GM18502 (cell line): ENCODE data around the gene CDH22.

Experiments
- ATAC-seq: cut with Tn5 transposase; IDR thresholded peaks from one replicate; pipeline ENCODE4 v1.9.1; 2021; ENCODE audit warnings: mild to moderate bottlenecking; ENCODE audit not compliant: unreplicated experiment, poor library complexity

Gene CDH22

DNA sequence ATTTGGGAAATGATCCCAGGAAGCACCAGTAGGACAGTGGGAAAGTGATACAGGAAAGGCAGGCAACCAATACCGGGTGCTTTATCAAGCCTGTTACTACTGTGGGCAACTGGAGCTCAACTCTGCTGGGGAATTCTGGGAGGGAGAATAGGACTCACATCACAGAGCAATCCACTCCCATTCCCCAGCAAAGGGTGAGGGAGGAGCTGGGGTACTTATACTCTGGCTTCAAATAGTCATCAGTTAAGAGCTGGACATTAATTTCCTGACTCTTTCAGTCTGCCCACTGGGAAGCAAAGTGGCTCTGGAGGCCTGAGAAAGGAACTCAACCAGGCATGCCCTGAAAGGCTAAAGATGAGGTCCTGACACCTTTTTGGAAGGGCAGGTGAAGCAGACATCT lies 17.5 kb upstream of the CDH22 start:
- no peak for ATAC-seq

DNA sequence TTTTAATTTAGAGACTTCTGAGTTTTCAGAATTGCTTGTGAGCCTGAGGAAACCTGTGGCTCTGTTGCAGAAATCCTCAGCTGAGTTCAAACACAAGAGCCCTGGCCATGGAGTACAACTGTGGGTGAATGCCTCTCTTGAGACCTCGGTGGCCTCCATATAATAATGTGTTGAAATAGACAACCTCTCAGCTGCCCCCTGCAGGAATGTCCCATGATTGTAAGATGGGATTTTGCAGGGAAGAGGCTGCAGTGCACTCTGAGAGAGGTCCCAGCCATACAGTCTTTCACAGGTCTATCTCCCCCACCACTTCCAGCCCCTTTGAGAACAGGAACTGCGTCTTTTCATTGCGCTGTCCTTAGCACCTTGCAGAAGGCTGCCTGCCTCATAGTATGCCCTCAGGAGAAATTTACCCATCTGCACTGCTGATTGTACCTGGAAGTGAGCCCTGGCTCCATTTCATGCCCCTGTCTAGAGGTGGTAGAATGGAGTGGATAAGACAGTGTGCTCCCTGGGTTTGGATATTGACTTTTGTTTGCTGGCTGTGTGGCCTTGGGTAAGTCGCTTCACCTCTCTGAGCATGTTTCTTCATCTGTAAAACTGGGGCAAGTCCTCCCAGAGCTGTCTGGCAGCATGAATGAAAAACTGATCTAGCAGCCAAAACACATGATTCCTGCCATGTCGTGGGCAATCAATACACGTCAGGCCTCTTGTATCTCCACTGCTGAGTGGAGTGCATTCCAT lies 16.8 kb upstream of the CDH22 start:
- no peak for ATAC-seq

DNA sequence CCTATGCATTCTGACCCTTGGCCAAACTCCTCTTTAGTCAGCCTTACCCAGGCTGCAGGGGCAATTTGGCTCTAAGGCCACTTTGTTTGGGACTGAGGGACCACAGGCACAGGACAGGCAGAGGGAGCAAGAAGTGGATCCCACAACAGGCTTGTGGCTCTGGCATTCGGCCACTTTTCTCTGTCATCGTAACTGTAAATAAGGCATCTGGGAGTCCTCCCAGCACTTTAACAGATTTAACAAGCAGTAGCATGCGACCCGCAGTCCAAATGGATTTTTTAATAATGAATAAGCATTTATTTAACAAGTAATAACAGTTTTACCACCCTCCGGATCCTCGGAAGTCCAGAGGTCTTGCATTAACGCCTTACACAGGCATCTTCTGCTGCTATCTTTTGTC lies 16.1 kb upstream of the CDH22 start:
- no peak for ATAC-seq

DNA sequence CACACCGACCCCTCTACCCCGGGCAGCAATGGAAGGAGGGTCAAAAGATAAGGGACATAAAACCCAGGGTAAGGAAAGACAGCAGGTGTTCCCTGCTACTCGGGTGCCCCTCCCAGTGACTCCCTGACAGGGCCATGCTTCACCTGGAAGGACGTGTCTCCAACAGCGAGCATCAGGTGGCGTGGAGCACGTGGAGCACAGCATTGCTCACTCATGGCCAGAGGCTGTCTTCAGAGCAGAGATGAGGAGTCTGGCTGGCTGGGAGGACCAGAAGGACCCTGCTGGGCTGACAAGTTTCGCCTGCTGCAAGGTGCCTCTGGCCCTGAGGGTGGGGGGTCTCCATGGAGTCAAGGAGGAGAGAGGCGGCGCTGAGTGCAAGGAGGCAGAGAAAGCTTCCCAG lies 15.3 kb upstream of the CDH22 start:
- ATAC-seq, result no peak

DNA sequence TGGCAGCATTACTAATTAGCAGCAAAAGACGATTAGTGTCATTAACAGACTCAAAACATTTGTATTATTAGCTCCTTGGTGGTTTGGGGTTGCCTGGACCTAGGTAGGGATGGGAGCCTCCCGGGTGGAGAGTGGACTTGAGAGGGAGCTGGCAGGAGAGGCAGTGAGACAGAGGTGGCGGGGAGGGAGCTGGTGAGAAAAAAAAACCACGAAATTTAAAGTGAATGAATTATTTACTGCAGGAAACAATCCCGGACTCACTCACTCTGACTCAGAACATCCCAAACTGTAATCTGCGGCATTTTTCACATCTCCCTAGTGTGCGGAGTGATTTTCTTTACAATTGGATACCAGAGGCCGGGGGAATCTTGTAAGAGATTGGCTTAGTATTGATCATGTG lies 14.3 kb upstream of the CDH22 start:
- no peak for ATAC-seq

DNA sequence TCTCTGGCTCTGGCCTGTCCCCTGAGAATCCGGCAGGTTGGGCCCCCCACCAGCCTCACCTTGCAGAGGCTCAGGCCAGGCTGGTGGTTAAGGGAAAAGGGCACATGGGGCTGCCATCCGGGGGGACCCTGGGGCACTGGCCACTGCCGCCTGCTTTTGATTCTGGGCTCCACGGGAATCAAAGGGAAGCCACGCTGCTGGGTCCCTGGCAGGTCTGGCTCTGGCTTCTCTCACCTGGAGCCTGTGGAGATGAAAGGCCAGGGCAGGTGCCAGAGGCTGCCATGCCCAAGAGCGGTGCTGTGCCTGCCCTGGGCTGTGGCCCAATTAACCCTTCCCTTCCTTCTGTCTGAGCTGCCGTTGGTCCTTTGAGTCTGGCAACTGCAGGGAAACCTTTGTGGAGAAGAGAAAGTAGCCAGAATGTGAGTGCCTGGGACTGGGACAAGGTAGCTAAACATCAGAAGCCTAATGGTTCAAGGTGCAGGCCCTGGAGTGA lies 9.4 kb upstream of the CDH22 start:
- no peak for ATAC-seq

DNA sequence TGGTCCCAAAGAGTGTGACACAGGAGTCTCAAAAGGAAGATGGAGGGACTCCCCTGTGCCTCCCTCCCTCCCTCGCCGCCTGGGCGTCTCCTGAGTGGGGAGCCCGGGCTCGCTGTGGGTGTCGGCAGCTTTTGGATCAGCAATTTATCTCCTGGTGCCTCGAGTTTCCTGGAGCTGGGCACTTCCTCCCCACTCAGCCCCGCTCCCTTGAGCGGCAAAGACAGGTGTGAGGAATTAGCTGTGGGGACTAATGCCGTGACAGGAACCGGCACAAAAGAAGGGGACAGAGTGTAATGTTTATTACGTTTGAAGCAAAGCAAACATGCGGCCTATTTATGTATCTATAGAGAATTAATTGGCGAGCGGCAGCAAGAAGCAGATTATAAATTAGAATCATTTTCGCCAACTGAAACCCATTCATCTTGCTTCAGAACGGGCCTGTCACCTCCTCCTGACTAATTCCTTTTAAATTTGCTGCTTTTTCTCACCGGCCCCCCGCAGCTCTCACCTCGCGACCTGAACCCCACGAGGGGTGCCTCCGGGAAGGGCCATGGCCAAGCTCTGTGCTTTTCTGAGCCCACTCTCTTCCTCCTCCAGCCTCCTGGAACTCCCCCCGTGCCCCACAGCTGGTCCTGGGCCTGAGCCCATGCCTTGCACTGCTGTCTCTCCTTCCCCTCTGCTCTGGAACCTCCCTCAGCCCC lies 8.8 kb upstream of the CDH22 start:
- ATAC-seq, result no peak

DNA sequence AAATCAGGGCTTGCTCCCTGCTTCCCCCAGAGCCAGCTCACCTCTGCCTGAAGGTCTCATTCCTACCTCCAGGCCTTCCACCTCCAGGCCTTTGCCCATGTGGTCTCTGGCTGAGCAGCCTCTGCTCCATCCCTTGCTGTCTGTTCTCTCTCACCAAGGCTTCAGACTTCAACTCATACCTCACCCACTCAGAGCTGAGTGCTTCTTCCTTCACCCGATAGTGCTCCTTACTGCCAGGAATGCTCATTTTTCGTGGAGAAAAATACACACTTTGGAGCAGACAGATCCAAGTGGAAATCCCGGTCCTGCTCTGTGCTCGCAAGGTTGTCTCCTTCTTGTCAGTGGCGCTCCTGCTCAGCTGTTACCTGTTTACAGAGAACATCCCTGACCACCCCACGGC lies 7.0 kb upstream of the CDH22 start:
- ATAC-seq, result no peak

DNA sequence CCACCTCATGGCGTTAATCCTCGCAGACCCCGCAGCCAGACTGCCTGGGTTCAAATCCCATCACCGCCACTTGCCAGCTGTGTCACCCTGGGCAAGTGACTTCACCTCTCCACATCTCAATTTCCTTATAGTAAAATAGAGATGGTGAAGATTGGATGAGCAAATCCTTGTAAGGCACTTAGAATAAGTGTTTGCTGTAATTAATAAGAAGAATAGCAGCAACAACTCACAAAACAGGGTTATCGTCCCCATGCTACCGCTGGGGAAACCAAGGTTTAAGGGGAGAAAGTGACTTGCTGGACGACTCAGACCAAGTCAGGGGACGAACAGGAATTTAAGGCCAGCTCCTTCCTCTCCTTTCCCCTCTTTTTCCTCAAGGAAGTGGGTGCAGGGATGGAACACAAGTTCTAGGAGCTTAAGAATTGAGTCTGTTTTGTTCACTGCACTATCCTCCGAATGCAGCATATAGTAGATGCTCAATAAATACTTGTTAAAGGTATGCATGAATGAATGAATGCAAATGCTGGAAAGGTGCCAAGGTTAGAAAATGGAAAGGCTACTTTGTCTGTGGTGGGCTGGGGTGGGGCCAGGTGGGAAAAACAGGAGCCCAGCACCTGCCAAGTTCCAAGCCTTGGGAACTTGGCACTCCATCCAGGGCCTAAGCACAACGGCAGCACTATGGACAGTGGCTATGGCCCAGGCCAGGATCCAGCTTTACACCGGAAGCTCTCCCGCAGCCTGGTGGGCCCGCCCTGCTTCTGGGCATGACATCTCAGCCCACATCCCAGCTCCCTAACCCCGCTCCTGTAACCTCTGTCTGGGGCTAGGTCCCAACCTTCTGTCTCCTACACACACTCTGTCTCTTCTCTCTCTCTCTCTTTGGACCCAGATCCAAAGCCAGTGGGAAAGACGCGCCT lies 4.9 kb upstream of the CDH22 start:
- no peak for ATAC-seq

DNA sequence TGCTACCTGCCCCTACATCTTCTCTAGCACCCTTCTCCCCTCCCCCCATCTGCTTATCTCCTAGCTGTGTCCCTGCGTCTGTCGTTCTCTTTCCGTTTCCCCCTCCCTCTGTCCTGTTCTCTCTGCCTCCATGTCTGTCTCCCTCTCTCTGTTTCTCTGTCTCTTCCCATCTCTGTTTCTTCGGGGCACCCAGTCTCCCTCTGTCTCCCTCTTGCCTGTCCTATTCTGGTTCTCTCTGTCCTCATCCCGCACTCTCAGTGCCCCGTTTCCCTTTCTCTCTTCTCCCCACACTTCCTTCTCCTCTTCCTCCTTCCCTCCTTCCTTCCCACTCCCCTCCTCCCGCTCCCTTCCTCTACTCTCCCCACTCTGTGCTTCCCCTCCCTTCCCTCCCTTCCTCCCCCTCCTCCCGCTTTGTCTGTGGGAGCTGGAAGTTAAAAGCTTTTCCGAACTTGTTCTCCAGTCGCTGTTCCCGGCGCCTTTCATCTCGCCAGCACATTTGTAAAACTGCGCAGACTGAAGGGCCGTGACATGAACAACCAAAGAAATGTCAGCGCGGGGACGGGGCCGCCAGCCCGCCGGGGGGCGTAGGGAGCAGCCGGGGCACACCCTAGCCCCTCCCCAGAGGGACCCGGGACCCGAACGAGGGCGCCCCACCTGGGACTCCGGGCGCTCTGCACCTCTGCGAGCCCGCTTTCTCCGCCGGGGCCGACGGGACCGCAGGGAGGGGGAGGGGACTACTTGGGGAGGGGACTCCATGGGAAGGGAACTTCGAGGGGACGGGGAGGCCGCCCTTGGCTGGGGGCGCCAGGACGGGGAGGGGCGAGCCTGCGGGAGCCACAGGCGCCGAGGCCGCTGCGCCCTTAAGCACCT lies 4.0 kb upstream of the CDH22 start:
- no peak for ATAC-seq

DNA sequence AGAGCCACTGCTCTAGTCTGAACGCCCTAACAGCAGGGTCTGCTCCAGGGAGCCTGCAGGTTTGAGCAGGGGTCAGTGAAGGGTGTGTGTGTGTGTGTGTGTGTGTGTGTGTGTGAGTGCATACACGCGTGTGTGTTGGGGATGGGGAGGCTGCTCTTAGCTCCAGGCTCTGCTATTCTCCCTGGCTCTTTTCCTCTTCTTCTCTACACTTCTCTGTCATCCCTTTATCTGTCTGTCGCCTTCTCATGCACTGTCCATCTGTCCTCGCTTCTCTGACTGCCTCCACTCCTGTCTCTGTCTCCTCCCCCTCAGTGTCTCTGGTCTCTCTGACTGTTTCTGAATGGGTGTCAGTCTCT lies 3.4 kb upstream of the CDH22 start:
- ATAC-seq, result no peak

DNA sequence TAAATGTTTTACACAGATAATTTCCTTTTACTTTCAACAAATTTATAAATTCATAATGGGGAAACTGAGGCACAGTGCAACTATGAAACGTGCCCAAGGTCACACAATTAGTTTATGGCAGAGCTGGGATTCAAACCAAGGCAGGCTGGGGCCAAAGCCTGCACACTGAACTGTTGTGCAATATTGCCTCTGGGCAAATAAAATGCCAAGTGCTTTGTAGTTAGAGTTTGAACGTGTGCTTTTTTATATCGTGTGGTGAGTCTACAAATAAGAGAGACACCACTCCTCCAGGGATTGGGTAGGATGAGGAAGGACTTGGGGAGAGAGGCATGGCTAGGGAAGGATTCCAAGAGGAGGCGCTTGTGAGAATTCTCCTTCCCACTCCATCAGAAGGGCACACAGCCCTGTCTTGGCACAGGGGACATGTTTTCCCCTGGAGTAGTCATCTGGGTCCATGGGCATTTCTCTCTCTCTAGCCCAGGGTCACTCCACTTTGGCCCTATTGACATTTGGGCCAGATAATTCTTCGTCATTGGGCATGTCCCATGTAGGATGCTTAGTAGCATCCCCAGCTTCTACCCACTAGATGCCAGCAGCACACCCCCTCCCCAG lies 2.8 kb upstream of the CDH22 start:
- no peak for ATAC-seq

DNA sequence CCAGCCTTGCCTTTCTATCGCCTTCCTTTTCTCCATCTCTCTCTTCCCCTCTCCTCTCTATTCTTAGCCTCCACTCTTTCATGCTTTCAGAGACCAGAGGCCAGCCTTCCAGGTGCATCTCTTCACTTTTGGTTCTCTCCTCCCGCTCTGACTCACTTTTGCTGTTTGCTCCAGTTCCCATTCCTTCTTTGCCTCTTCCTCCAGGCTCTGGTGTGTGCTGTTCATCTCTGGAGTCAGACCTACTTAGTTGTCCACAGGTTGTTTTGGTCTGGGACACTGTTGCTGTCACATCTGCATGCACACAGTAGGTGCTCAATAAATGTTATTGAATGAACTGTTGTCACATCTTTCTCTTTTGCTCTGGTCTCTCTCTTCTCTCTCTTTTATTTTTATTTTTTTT lies 1.6 kb upstream of the CDH22 start:
- no peak for ATAC-seq

DNA sequence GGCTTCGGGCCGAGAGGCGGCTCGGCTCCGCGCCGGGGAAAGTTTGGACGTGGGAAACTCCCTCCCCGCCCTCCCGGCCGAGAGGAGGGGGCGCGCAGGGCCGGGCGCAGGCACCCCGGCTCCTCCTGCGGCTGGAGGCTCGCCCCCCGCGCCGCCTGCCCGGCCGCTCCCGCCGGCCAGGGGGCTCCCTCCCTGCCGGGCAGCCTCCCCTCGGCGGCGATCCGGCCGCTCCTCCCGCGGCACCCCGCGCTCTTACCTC lies 370 bp downstream of the CDH22 start:
- ATAC-seq, result no peak

DNA sequence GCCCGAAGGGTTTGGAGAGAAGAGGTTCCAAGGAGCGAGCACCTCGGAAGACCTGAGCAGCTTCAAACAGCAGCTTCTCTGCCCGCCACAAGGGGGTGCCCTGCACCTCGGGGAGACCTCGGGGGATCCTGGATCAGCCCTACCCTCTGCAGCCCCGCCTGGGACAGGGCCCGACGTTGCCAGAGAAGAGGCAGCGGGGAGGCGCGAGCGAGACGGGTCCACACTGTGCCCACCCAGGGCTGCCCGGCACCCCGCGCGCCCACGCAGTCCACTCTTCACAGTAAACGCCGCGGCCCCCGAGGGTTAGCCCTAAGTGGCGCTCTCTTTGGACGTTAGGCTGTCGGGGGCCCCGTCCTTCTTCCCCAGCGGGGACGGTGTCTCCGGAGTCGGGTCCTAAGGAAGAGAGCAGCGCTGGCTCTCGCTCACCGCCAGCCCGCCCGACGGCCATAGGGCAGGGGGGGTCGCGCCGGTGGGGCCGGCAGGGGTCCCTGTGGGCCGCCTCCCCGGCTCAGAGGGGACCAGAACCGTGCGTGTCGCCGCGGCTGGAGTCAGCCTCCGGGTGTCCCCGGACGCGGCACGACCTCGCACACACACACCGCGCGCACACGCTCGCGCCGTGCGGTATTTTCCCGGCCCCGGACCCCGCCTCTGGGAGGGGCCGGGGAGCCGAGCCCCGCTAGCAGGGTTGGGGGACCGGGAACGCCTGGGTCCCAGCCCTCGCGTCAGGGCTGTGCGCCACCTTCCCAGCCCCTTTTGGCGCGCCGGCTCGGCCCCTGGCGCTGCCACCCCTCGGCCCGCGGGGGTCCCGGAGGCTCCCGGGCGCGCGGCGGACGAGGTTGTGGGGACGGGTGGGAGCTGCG lies 929 bp downstream of the CDH22 start:
- no peak for ATAC-seq

DNA sequence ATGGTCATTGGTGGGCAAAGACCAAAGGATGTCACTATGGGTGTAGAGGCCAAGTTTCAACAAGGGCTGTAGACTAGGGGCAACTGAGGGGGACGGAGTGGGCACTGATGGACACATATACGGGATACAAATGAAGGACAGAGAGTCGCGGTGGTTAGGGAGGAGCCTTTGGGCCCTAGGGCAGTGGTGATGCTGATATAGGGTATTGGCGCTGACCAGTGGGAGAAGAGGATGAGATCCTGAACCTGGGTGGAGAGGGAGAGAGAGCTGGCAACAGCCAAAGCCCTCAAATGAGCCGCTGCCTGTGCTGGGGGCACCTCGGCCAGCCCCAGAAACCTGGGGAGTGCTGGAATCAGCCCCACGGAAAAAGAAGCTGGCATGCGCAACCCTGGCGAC lies 1.6 kb downstream of the CDH22 start:
- ATAC-seq, result no peak

DNA sequence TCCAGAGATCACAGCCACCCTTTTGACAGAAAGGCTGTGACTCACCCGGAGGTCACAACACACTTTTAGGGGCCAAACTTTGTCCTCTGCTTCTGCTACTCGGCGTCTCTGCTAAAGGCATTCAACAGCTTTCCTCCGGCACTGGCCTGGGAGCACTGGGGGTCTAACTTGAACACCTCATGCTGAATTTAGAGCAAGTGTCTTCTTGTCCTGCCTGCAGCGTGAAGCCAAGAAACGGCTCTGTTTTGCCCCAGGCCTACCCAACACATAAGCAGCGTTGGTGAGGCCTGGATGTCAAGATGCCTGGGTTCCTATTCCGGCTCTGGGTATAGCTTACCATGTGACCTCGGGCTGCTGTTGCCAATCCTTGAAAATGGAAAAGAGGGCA lies 2.3 kb downstream of the CDH22 start:
- no peak for ATAC-seq

DNA sequence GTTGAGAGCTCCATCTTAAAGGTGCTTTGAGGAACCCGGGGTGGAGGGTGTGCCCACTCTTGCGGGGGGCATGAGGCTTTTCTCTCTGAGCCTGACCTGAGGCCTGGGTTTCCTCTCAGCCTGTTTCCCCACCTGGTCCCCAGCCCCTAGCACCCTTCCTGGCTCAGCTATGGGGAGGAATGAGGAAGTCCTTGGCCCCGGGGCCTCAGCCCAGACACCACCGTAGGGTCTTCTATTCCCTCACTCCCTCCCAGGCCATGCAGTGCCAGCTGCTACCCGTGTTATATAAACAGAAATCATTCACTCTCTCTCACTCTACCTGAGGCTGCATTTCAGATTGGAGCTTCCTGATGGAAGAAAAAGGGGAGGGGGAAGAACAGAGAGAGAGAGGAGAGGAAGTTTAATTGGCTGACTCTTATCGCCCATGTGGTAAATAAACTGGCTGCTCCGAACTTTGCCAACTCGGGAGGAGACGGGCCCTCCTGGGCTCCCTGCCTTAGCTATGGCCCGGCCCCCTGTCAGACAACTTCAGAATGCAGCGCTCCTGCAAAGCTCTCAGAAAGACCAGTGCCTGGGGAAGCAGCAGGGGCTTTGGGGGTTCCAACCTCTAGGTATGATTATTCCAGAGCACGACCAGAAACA lies 2.8 kb downstream of the CDH22 start:
- no peak for ATAC-seq

DNA sequence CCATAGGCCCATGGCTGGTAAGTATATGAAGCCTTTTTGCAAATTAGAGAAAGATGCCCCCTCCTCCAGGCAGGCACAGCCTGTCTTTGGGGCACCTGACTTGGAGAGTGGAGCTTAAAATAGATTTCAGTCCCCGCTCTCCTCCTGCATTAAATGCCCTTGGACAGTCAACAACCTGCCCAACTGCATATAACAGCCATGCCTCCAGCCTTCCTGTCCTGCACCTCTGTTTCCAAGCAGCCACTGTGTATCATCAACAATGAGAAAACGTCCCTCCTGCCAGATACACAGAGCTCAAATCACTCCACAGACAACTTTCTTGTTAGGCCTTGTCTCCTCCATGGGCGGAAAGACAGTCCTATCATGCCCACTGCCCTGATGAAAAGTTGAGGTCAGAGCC lies 3.4 kb downstream of the CDH22 start:
- ATAC-seq, result no peak
